ENCODE data around the gene SLC26A11.

DNA sequence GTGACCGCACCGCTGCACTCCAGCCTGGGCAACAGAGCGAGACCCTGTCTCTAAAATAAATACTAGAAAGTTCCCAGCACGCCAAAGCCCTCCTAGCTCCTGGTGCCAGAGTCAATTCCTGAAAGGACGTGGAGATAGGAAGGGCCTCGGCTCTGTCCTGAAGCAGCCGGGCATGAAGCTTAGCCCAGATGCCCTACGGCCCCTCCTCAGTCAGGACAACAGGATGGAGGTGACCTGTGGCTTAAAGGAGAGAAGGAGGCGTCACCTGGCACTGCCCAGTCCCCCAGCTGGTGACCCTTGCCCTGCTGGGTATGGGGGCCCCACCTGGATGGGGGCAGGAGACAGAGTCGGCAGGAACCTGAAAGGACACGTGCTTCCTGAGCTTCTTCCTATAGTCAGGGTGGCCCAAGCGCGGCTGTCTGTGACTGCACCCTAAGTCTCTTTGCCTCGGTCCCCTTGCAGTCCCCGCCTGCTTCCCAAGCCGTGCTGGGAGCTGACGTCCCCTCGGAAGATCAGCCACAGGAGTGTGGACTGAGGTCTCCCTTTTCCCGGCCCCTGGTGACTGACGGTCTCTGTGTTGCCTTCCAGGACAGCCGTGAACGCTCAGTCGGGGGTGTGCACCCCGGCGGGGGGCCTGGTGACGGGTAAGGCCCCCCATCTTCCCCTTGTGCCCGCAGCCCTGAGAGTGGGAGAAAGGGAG lies 25.5 kb downstream of the SLC26A11 start:
- TF ChIP-seq TAF1 (IDR thresholded peaks at IDR 0.05; ENCODE audit: borderline replicate concordance, low read depth, low read length) (no peak), POLR2AphosphoS5 (IDR thresholded peaks at IDR 0.05; ENCODE audit: low read depth, low read length) (no peak)

All from GM12892 (cell line).